Vagina (tissue), 2 donors: ENCODE data around the gene LAMC3. TPM values are rescaled to one million over a fixed set of nuclear protein-coding genes. Genes with fewer than 3 reads are reported as not detected.

Experiments
- DNase-seq, 2 donors: peaks; one replicate each; pipeline ENCODE4 v3.0.0-alpha.2; 2017; ENCODE audit errors: extremely low spot score in 2 of 2
- H3K27ac ChIP-seq: fragments of 200-600 bp; sonication (generic); one replicate; pipeline ENCODE4 v1.5.1; 2019
- H3K27me3 ChIP-seq: fragments of 200-600 bp; sonication (generic); one replicate; pipeline ENCODE4 v1.5.1; 2019
- H3K36me3 ChIP-seq, 2 donors: fragments of 200-600 bp; sonication (generic); one replicate each; pipeline ENCODE4 v1.5.1; 2017 to 2019
- H3K4me1 ChIP-seq: fragments of 200-600 bp; sonication (generic); one replicate; pipeline ENCODE4 v1.5.1; 2019
- H3K4me3 ChIP-seq, 2 donors: fragments of 200-600 bp; sonication (generic); 1 replicate in 1 of 2; 2 replicates in 1 of 2; pipeline ENCODE4 v1.5.1; 2016 to 2019
- H3K9me3 ChIP-seq: fragments of 200-600 bp; sonication (generic); one replicate; pipeline ENCODE4 v1.5.1; 2019
- POLR2A ChIP-seq, 2 donors: fragments of 450-650 bp; IDR thresholded peaks; one replicate each; pipeline ENCODE4 v1.6.1; 2017; ENCODE audit warnings: antibody characterized with exemption in 2 of 2, mild to moderate bottlenecking in 2 of 2, moderate library complexity in 2 of 2
- POLR2AphosphoS5 ChIP-seq, 2 donors: sonication (generic); formaldehyde crosslinking; IDR thresholded peaks; one replicate each; pipeline ENCODE4 v1.9.0; 2017; ENCODE audit warnings: antibody characterized with exemption in 2 of 2, mild to moderate bottlenecking in 2 of 2, low read depth in 1 of 2; ENCODE audit not compliant: insufficient read depth in 1 of 2
- intact Hi-C: fragments of 100-400 bp; cut with DNase I; formaldehyde crosslinking; loops from one replicate; pipeline ENCODE4 v1.15.1; 2023
- total RNA-seq: library from RNA; depleted of rRNA; stranded (reverse); fragments of >200 nt; gene quantifications from one replicate; pipeline ENCODE4 v1.2.3, GENCODE V29; 2016
- TF ChIP-seq, protein P1 (sequence below), 3 experiments: fragments of 450-650 bp in 2 of 3; fragments of 200-600 bp in 1 of 3; sonication (generic) in 1 of 3; IDR thresholded peaks; one replicate each; pipeline ENCODE4 v1.5.1; 2017 to 2019; ENCODE audit warnings: antibody characterized with exemption in 3 of 3, mild to moderate bottlenecking in 2 of 3, moderate library complexity in 2 of 3

The LAMC3 gene
- total RNA-seq, 1 donor from 2014 or later = 13.3 TPM

DNA sequence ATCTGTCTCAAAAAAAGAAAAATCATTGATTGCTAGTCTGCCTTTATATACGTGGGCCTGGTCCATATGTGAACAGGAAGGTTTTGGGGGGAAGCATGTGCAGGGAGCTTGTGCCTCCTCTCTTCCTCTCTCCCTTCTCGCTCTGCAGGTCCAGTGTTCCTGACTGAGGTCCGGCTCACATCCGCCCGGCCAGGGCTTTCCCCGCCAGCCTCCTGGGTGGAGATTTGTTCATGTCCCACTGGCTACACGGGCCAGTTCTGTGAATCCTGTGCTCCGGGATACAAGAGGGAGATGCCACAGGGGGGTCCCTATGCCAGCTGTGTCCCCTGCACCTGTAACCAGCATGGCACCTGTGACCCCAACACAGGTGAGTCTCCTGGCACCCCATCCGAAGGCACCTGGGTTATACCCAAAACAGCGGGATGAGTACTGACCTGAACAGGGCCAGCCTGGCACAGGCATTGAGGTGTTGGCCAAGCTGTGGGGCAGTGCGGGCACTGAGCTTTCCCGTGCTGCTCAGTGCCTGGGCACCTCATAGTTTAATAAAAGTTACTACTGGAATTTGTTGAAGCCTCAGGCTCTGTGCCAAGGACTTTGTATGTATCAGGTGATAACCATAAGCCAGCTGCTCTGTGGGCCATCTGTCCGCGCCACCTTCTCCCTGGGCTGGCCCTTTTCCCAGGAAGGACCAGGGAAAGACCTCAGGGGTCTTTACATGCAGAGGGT is 48.0 kb downstream of the LAMC3 start:
- Histone ChIP-seq H3K36me3 (no peaks in the 10 kb centered on the region), H3K27me3 (no peaks in the 10 kb centered on the region), H3K9me3 (no peaks in the 10 kb centered on the region), H3K4me3 (no peak overlapping the region), H3K27ac (no peak overlapping the region), H3K4me1 (no peaks in the 10 kb centered on the region)
- intact Hi-C loops = loop anchor here (10.0 kb wide), 1 partner anchor 278 kb away; no protein-coding TSS in a partner anchor
- no peak for DNase-seq
- TF ChIP-seq POLR2AphosphoS5 (IDR thresholded peaks at IDR 0.05; ENCODE audit: insufficient read depth in 1 of 2, low read depth in 1 of 2) (no peak), POLR2A (IDR thresholded peaks at IDR 0.05) (no peak)
- TF ChIP-seq, protein P1, sequence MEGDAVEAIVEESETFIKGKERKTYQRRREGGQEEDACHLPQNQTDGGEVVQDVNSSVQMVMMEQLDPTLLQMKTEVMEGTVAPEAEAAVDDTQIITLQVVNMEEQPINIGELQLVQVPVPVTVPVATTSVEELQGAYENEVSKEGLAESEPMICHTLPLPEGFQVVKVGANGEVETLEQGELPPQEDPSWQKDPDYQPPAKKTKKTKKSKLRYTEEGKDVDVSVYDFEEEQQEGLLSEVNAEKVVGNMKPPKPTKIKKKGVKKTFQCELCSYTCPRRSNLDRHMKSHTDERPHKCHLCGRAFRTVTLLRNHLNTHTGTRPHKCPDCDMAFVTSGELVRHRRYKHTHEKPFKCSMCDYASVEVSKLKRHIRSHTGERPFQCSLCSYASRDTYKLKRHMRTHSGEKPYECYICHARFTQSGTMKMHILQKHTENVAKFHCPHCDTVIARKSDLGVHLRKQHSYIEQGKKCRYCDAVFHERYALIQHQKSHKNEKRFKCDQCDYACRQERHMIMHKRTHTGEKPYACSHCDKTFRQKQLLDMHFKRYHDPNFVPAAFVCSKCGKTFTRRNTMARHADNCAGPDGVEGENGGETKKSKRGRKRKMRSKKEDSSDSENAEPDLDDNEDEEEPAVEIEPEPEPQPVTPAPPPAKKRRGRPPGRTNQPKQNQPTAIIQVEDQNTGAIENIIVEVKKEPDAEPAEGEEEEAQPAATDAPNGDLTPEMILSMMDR (IDR thresholded peaks at IDR 0.05) = no peak

DNA sequence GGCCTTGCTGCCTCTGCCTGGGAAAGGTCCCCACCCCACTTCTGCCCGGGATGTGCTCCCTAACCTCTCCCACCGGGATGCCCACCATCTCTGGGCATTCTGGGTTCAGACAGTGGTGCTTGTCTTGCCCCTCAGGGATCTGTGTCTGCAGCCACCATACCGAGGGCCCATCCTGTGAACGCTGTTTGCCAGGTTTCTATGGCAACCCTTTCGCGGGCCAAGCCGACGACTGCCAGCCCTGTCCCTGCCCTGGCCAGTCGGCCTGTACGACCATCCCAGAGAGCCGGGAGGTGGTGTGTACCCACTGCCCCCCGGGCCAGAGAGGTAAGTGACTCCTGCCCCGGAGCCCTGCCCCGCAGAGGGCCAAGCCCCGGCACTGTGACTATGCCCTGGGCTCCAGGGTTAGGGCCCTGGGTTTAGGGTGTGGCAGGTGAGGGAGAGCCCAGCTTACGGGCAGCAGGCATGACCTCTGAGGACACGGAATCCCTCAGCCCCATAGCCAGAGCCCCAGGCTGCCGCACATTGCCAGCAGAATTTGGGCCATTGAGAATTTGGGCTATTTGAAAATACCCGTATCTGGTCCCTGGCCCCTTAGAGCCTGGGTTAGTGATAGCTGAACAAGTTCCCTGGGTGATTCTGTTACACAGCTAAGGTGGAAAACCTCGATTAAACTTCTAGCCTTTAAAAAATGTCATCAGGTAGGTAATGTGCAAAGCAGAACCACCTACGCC is 52.1 kb downstream of the LAMC3 start:
- Histone ChIP-seq H3K27ac (no peak overlapping the region), H3K9me3 (no peaks in the 10 kb centered on the region), H3K4me1 (no peaks in the 10 kb centered on the region), H3K36me3 (no peaks in the 10 kb centered on the region), H3K4me3 (no peak overlapping the region), H3K27me3 (no peaks in the 10 kb centered on the region)
- intact Hi-C loops = no loop called here
- TF ChIP-seq, protein P1 (IDR thresholded peaks at IDR 0.05) = no peak
- TF ChIP-seq POLR2A (IDR thresholded peaks at IDR 0.05) (no peak), POLR2AphosphoS5 (IDR thresholded peaks at IDR 0.05; ENCODE audit: insufficient read depth in 1 of 2, low read depth in 1 of 2) (no peak)
- DNase-seq = no peak

DNA sequence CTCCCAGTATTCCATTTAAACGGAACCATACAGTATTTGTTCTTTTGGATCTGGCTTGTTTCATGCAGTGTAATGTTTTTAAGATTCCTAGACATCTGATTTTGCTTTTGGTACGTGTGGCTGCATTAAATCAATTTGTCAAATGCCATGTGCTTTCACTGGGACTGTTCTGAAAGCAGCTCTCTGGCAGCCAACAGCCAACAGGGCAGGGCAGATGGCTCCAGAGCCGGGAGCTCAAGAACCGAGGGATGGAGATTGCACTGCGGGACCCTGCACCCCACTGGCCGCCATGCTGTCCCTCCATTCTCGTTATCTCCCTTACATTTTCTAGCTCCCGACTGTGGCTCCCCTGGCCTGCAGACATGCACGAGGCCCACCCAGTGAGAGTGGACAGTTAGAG is 54.0 kb downstream of the LAMC3 start:
- intact Hi-C loops = no loop called here
- Histone ChIP-seq H3K27ac (no peak overlapping the region), H3K27me3 (no peaks in the 10 kb centered on the region), H3K4me1 (no peaks in the 10 kb centered on the region), H3K36me3 (no peaks in the 10 kb centered on the region), H3K4me3 (no peak overlapping the region), H3K9me3 (no peaks in the 10 kb centered on the region)
- no peak for DNase-seq
- TF ChIP-seq, protein P1 (IDR thresholded peaks at IDR 0.05) = no peak
- TF ChIP-seq POLR2AphosphoS5 (IDR thresholded peaks at IDR 0.05; ENCODE audit: insufficient read depth in 1 of 2, low read depth in 1 of 2) = no peak
- TF ChIP-seq POLR2A (IDR thresholded peaks at IDR 0.05) = no peak

DNA sequence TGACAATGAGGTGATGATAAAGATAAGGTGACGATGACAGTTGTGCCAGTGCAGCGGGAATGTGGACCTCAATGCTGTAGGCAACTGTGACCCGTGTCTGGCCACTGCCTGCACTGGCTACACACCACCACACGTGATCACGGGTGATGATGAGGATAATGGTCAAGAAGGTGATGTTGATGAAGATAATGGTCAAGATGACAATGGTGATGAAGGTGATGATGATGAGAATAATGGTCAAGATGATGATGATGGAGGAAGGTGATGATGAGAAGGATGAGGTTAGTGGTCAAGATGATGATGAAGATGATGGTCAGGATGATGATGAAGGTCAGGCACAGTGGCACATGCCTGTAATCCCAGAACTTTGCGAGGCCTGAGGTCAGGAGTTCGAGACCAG is 56.6 kb downstream of the LAMC3 start:
- H3K27me3 ChIP-seq = no peaks in the 10 kb centered on the region
- intact Hi-C loops = no loop called here

More for the DNA sequence above, 56.6 kb downstream of the LAMC3 start:
- Histone ChIP-seq H3K4me1 (no peaks in the 10 kb centered on the region), H3K27ac (no peak overlapping the region), H3K9me3 (no peaks in the 10 kb centered on the region), H3K4me3 (no peak overlapping the region), H3K36me3 (no peaks in the 10 kb centered on the region)
- TF ChIP-seq POLR2AphosphoS5 (IDR thresholded peaks at IDR 0.05; ENCODE audit: insufficient read depth in 1 of 2, low read depth in 1 of 2) = no peak
- no peak for TF ChIP-seq POLR2A (IDR thresholded peaks at IDR 0.05)
- TF ChIP-seq, protein P1 (IDR thresholded peaks at IDR 0.05) = no peak
- no peak for DNase-seq
